Fibroblast of lung (primary cell): ENCODE measurements around the gene KLHL5. TPM values are rescaled to one million over a fixed set of nuclear protein-coding genes. Genes with fewer than 3 reads are reported as not detected.

Experiments
- DNase-seq, 2 donors: peaks; one replicate each; pipeline versions ENCODE4 v3.0.0 to v3.0.0-alpha.2; 2010; ENCODE audit warnings: low read depth in 2 of 2
- H2AFZ ChIP-seq: 2 replicates; pipeline ENCODE4 v1.5.1; 2012; ENCODE audit warnings: low read length, control low read depth, inconsistent platforms
- H3K27ac ChIP-seq: 2 replicates; pipeline ENCODE4 v1.5.1; 2011; ENCODE audit warnings: low read length, control low read depth; ENCODE audit not compliant: insufficient read depth
- H3K27me3 ChIP-seq: 2 replicates; pipeline ENCODE4 v1.5.1; 2011; ENCODE audit warnings: mild to moderate bottlenecking, low read length; ENCODE audit not compliant: control insufficient read depth, insufficient read depth
- H3K36me3 ChIP-seq: 2 replicates; pipeline ENCODE4 v1.5.1; 2011; ENCODE audit warnings: low read length; ENCODE audit not compliant: control insufficient read depth, insufficient read depth
- H3K4me1 ChIP-seq: 2 replicates; pipeline ENCODE4 v1.5.1; 2011; ENCODE audit warnings: low read length; ENCODE audit not compliant: control insufficient read depth, insufficient read depth; ENCODE audit errors: extremely low read depth
- H3K4me2 ChIP-seq: 2 replicates; pipeline ENCODE4 v1.5.1; 2011; ENCODE audit warnings: low read length, control low read depth; ENCODE audit not compliant: insufficient read depth; ENCODE audit errors: extremely low read depth
- H3K4me3 ChIP-seq, 4 experiments: fragments of 200-600 bp in 1 of 4; sonication (generic) in 1 of 4; replicated peaks in 1 of 4; 2 replicates each; pipeline ENCODE4 v1.5.1; 2011 to 2016; ENCODE audit warnings: low read length in 4 of 4, low read depth in 3 of 4, mild to moderate bottlenecking in 3 of 4, control low read depth in 2 of 4, inconsistent platforms in 1 of 4, mixed read lengths in 1 of 4; ENCODE audit not compliant: insufficient read depth in 1 of 4; ENCODE audit errors: control extremely low read depth in 1 of 4
- H3K79me2 ChIP-seq: 2 replicates; pipeline ENCODE4 v1.5.1; 2012; ENCODE audit warnings: mild to moderate bottlenecking, low read length, inconsistent platforms; ENCODE audit not compliant: control insufficient read depth, insufficient read depth
- H3K9ac ChIP-seq: 2 replicates; pipeline ENCODE4 v1.5.1; 2011; ENCODE audit warnings: mild to moderate bottlenecking, low read length, control low read depth; ENCODE audit not compliant: insufficient read depth
- H3K9me3 ChIP-seq: 2 replicates; pipeline ENCODE4 v1.5.1; 2012; ENCODE audit warnings: low read depth, low read length; ENCODE audit not compliant: control insufficient read depth, insufficient read depth
- H4K20me1 ChIP-seq: 2 replicates; pipeline ENCODE4 v1.5.1; 2011; ENCODE audit warnings: low read length; ENCODE audit not compliant: control insufficient read depth, insufficient read depth; ENCODE audit errors: extremely low read depth
- EZH2 ChIP-seq: IDR thresholded peaks from 2 replicates; pipeline ENCODE4 v1.5.1; 2012; ENCODE audit warnings: low read length, control low read depth, mild to moderate bottlenecking; ENCODE audit errors: missing control alignments
- polyA plus RNA-seq, 2 donors: library from polyadenylated mRNA; depleted of rRNA in 1 of 2; stranded (reverse) in 1 of 2; unstranded in 1 of 2; fragments of >200 nt; gene quantifications; 2 replicates each; pipeline ENCODE4 v1.2.1, GENCODE V29; 2011 to 2012; ENCODE audit warnings: missing spikeins in 1 of 2
- total RNA-seq: library from RNA; depleted of rRNA; stranded (reverse); fragments of >200 nt; gene quantifications from 2 replicates; pipeline ENCODE4 v1.2.1, GENCODE V29; 2014
- TF ChIP-seq, protein P1 (sequence below), 2 donors: IDR thresholded peaks in 1 of 2; conservative IDR thresholded peaks in 1 of 2; 1 replicate in 1 of 2; 2 replicates in 1 of 2; pipeline ENCODE4 v1.5.1; 2011 to 2012; ENCODE audit warnings: low read length in 2 of 2, control low read depth in 1 of 2, inconsistent platforms in 1 of 2, low read depth in 1 of 2, mild to moderate bottlenecking in 1 of 2

KLHL5 gene
- total and polyA plus RNA-seq, 2 donors (not counting 1 experiment from before 2014, with no cell fraction given), result 88.3 to 120 TPM

DNA sequence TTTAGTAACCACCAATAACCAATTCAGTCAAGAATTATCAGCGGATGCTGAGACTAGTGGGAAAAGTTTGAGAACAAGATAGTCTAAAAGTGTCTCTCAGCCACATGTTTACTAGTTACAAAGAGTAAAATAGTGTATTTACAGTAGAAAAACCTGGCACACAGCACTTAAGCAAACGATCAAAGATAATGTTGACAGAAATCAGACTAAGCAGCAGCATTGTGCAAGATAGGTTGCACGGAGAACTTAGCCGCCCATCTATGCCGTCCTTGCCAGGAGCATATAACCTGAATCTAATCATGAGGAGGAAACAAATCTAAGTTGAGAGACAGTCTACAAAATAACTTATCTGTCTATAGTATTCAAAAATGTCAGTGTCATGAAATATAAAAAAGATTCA lies 35.3 kb downstream of the KLHL5 start:
- Histone ChIP-seq H3K79me2 (no peaks in the 10 kb centered on the region), H4K20me1 (no peaks in the 10 kb centered on the region), H3K4me3 (no peak overlapping the region), H3K27me3 (no peaks in the 10 kb centered on the region), H3K9me3 (no peaks in the 10 kb centered on the region), H2AFZ (no peak overlapping the region), H3K4me1 (no peaks in the 10 kb centered on the region), H3K9ac (no peak overlapping the region), H3K36me3 (no peaks in the 10 kb centered on the region), H3K4me2 (no peak overlapping the region), H3K27ac (no peak overlapping the region)
- TF ChIP-seq, protein P1, sequence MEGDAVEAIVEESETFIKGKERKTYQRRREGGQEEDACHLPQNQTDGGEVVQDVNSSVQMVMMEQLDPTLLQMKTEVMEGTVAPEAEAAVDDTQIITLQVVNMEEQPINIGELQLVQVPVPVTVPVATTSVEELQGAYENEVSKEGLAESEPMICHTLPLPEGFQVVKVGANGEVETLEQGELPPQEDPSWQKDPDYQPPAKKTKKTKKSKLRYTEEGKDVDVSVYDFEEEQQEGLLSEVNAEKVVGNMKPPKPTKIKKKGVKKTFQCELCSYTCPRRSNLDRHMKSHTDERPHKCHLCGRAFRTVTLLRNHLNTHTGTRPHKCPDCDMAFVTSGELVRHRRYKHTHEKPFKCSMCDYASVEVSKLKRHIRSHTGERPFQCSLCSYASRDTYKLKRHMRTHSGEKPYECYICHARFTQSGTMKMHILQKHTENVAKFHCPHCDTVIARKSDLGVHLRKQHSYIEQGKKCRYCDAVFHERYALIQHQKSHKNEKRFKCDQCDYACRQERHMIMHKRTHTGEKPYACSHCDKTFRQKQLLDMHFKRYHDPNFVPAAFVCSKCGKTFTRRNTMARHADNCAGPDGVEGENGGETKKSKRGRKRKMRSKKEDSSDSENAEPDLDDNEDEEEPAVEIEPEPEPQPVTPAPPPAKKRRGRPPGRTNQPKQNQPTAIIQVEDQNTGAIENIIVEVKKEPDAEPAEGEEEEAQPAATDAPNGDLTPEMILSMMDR (conservative IDR thresholded peaks at IDR 0.05 in 1 of 2, IDR thresholded peaks at IDR 0.05 in 1 of 2; ENCODE audit: low read depth in 1 of 2, low read length in 2 of 2), result no peak
- TF ChIP-seq EZH2, result no peak
- DNase-seq, result no peak

DNA sequence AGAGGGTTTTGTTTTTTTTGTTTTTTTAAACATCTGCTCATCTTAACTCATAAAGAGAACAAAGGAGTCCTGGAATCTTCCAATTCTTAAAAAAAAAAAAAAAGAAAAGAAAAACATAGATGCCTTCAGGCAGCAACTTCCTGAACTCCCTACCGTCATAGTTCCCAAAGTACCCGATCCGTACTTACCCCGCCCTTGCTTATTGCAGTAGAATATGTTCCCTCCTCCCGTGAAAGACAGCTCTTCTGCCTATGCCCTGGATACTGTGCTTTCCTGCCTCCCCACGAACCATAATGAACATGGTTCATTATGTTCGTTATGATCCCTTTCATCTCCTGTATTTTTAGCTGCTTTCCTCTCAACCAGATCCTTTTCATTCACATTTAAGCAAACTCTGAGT lies 40.3 kb downstream of the KLHL5 start:
- TF ChIP-seq EZH2, result no peak
- TF ChIP-seq, protein P1 (conservative IDR thresholded peaks at IDR 0.05 in 1 of 2, IDR thresholded peaks at IDR 0.05 in 1 of 2; ENCODE audit: low read depth in 1 of 2, low read length in 2 of 2), result no peak
- Histone ChIP-seq H3K27ac (no peak overlapping the region), H3K9me3 (no peaks in the 10 kb centered on the region), H3K36me3 (peaks cover 2% of the 10 kb centered on the region), H3K79me2 (no peaks in the 10 kb centered on the region), H3K4me1 (no peaks in the 10 kb centered on the region), H3K27me3 (no peaks in the 10 kb centered on the region), H2AFZ (no peak overlapping the region), H3K9ac (no peak overlapping the region), H3K4me3 (no peak overlapping the region), H4K20me1 (no peaks in the 10 kb centered on the region), H3K4me2 (no peak overlapping the region)
- DNase-seq, result no peak

DNA sequence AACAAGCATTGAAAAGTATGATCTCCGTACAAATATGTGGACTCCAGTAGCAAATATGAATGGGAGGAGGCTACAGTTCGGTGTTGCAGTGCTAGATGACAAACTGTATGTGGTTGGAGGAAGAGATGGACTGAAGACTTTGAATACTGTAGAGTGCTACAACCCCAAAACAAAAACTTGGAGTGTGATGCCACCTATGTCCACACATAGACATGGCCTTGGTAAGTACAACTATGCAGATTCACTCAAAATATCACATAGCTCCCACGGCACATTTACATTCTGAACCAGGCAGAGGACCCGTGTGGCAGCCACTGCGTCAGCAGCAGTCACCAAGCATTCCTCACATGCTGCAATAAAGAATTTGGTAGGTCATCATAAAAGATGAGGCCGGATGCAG lies 41.3 kb downstream of the KLHL5 start:
- Histone ChIP-seq H3K4me1 (no peaks in the 10 kb centered on the region), H2AFZ (no peak overlapping the region), H3K9me3 (no peaks in the 10 kb centered on the region), H3K4me2 (no peak overlapping the region), H3K4me3 (no peak overlapping the region), H3K9ac (no peak overlapping the region), H3K36me3 (peaks cover 2% of the 10 kb centered on the region), H4K20me1 (no peaks in the 10 kb centered on the region), H3K27ac (no peak overlapping the region), H3K27me3 (no peaks in the 10 kb centered on the region), H3K79me2 (no peaks in the 10 kb centered on the region)
- TF ChIP-seq, protein P1 (conservative IDR thresholded peaks at IDR 0.05 in 1 of 2, IDR thresholded peaks at IDR 0.05 in 1 of 2; ENCODE audit: low read depth in 1 of 2, low read length in 2 of 2), result no peak
- TF ChIP-seq EZH2, result no peak
- DNase-seq, result no peak
